SJCRH30 (cell line): ENCODE results near the gene SMS. TPM values are rescaled to one million over a fixed set of nuclear protein-coding genes. Genes with fewer than 3 reads are reported as not detected.
A peak's percentile ranks its signal among the peaks of the same experiment; 100 is the strongest.

Experiments
- DNase-seq, 2 experiments: peaks; one replicate each; pipeline ENCODE4 v3.0.0-alpha.2; 2015 to 2020
- H3K27ac ChIP-seq: fragments of 250-450 bp; sonication (Bioruptor Pico); 2 replicates; pipeline ENCODE4 v1.5.1; 2020; ENCODE audit warnings: mild to moderate bottlenecking, moderate library complexity
- H3K27me3 ChIP-seq: fragments of 250-450 bp; sonication (Bioruptor Pico); 2 replicates; pipeline ENCODE4 v1.5.1; 2020; ENCODE audit warnings: mild to moderate bottlenecking, moderate library complexity
- H3K36me3 ChIP-seq: fragments of 250-450 bp; sonication (Bioruptor Pico); 2 replicates; pipeline ENCODE4 v1.5.1; 2020; ENCODE audit warnings: mild to moderate bottlenecking, moderate library complexity
- H3K4me1 ChIP-seq: fragments of 250-450 bp; sonication (Bioruptor Pico); 2 replicates; pipeline ENCODE4 v1.5.1; 2020; ENCODE audit warnings: mild to moderate bottlenecking, moderate library complexity
- H3K4me3 ChIP-seq: fragments of 250-450 bp; sonication (Bioruptor Pico); 2 replicates; pipeline ENCODE4 v1.5.1; 2020; ENCODE audit warnings: mild to moderate bottlenecking, moderate library complexity
- H3K9me3 ChIP-seq: fragments of 250-450 bp; sonication (Bioruptor Pico); replicated peaks from 2 replicates; pipeline ENCODE4 v1.5.1; 2020; ENCODE audit warnings: mild to moderate bottlenecking, moderate library complexity
- total RNA-seq: library from RNA; depleted of rRNA; stranded (reverse); fragments of >200 nt; shearing (Covaris generic); gene quantifications from 2 replicates; pipeline ENCODE4 v1.2.3, GENCODE V29; 2014

Gene SMS
- total RNA-seq, 1 experiment from 2014 or later, result 196 TPM

DNA sequence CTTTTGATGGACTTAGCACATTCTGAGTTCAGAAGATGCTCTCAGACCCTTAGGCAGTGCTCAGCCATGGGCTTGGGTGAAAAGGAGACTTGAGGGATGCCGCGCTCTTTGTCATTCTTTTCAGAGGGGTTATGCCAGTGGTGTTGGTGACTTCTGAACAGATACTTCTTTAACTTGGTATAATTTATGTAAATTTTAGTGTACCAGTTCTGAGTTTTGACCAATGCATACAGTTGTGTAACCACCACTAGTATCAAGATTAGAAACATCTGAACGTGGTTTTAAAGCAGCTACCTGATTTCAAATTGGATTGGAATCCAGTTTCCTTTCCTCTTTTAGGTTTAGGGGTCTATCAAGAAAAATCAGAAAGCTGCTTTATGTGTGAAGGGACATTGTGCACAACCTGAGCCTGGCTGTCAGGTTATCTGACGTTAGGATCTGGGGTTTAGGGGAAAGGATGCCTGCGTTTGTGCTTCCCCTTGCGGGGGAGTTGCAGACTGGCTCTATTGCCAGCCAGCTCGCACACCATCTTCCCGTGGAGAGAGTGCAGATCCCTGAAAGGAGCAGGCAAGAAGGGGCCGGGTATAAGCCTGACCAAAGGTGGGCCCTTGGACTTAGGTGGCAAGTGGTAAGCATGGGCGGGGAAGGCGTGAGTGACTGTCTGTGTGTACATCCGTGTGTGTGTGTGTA, 19.0 kb downstream of the SMS start:
- Histone ChIP-seq H3K9me3 (no peaks in the 10 kb centered on the region), H3K27ac (peak overlapping the region; percentile 6; the same call in 1 of the 2 replicates), H3K36me3 (peaks cover 11% of the 10 kb centered on the region; the same call in 1 of the 2 replicates), H3K4me3 (no peak overlapping the region), H3K27me3 (no peaks in the 10 kb centered on the region), H3K4me1 (peaks cover 19% of the 10 kb centered on the region)
- no peak for DNase-seq

DNA sequence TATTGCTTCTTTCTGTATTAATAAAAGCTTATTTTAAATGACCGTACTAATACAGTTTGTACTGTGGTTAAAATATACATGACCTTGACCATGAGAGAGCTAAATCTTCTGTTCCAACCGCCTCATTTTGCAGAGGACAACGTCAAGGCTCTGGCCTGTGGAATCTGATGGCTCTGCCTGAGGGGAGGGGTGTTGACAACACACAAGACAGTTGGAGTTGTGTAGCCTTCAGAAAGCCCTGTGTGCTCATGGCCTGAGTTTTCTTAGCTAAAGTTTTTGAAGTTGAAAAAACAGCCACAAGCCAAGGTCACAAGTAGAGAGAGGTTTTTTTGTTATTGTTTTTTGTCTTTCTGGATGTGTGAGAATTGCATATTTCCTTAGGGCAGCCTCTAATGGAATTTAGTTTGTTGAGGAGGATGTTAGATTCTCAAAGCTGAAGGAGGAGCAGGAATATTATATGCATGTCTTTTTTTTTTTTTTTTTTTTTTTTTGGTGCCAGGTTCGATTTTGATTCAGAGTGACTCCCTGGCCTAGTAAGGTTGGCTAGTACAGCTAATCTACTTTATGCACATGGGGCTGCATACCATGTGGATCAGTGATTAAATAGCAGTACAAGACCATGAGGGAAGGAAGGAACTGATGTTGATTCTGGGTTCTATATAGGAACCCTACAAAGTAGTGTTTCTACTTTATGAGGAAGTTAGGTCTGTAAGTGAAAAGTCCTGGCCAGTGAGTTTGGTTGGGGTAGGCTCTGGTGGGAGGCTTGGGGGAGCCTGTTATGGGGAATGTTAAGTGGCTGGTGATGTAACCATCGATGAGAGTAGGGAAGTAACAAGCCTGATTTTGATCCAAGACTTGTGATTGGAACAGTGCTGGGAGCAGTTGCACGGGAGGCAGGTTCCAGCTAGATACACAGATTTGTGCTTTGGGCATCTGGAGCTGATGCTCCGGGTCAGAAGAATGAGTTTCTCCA, 20.3 kb downstream of the SMS start:
- DNase-seq, result no peak
- Histone ChIP-seq H3K4me3 (no peak overlapping the region), H3K27me3 (no peaks in the 10 kb centered on the region), H3K4me1 (peaks cover 19% of the 10 kb centered on the region), H3K9me3 (no peaks in the 10 kb centered on the region), H3K36me3 (peaks cover 9% of the 10 kb centered on the region; the same call in 1 of the 2 replicates), H3K27ac (no peak overlapping the region)

DNA sequence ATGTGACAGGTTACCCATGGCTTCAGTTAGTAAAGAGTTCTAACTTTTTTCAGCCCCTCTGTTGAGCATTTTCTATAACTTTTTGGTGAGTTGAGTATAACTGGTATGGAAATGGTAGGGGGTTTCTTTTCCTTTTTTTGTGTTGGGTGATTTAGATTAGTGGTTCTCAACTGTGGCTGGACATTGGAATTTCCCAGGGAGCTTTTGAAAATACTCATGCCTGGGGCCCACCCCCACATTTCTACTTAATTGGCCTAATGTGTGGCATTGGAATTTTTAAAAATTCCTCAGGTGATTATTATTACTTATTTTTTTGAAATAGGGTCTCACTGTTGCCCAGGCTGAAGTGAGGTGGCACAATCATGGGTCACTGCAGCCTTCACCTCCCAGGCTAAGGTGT, 21.9 kb downstream of the SMS start:
- Histone ChIP-seq H3K4me3 (no peak overlapping the region), H3K36me3 (peaks cover 10% of the 10 kb centered on the region; the same call in 1 of the 2 replicates), H3K9me3 (no peaks in the 10 kb centered on the region), H3K27ac (no peak overlapping the region), H3K4me1 (peaks cover 19% of the 10 kb centered on the region), H3K27me3 (no peaks in the 10 kb centered on the region)
- no peak for DNase-seq

DNA sequence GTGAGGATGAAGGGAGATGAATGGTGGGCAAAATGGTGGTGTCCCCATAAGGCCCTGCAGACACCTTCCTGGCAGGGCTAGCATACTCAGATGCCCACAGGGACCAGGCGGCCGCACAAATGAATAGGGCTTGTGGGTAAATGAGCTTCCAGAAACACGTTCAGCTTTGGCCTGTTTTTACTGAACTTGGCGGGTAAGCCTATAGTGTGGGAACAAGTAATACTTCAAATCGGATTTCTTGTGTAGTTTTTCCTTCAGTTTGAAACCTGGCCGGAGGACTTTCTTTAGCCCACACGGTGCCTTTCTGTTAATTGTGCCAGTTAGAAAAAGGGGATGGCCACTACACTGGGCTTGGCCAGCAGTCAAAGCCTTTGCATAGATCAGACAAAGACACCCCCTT, 22.8 kb downstream of the SMS start:
- Histone ChIP-seq H3K27me3 (no peaks in the 10 kb centered on the region), H3K9me3 (no peaks in the 10 kb centered on the region), H3K27ac (no peak overlapping the region), H3K4me3 (no peak overlapping the region), H3K4me1 (peaks cover 16% of the 10 kb centered on the region), H3K36me3 (peaks cover 3% of the 10 kb centered on the region; the same call in 1 of the 2 replicates)
- no peak for DNase-seq

DNA sequence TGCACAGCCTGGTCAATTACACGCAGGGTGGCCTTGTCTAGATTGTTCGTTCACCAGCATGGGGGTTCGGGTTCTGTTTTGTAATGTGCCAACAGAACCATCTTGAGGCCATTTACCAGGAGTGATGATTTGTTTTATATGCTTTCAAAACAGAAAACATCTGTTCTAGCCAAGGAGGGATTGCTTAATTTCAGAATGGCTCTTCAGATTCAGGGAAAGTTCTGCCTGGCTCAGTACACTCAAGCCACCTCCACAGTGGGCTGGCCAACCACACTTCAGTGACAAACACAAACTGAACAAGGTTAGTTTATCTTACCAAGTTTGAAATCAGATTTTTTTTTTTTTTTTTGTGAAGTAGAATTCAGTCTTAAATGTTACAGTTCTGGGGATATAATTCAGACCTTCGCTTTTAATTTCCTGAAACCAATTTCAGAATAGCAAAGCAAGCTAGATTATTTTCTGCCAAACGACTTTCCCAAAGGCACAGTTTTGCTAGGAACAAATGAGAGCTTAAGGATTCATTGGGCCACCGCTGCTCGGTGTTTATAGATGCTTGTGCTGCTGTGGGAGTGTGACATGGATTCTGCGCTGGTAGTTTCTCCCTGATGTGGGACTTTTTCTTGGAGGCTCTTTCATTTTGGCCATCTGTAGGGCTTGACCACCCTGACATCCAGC, 23.4 kb downstream of the SMS start:
- H3K27ac ChIP-seq, result no peak overlapping the region
- no peak for DNase-seq

DNA sequence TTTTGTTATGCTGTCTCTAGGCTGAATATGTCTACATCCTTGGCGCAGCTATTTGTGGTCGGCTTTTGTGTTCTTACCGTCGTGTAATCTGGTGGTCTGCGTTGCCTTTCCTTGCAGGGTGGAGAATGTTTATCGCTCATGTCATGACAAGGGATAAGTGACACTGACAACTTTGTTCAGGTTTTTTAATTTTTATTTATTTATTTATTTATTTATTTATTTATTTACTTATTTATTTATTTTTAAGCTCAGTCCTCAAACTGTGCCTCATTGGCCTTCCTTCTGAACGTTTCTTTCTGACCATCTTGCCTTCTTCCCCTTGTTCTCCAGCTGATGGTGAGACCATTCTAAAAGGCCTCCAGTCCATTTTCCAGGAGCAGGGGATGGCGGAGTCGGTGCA, 26.4 kb downstream of the SMS start:
- Histone ChIP-seq H3K36me3 (peaks cover 5% of the 10 kb centered on the region; the same call in 1 of the 2 replicates), H3K27ac (no peak overlapping the region), H3K4me1 (no peaks in the 10 kb centered on the region), H3K9me3 (no peaks in the 10 kb centered on the region), H3K4me3 (no peak overlapping the region), H3K27me3 (no peaks in the 10 kb centered on the region)
- DNase-seq, result no peak

More for the DNA sequence above, 23.4 kb downstream of the SMS start:
- Histone ChIP-seq H3K27me3 (no peaks in the 10 kb centered on the region), H3K9me3 (no peaks in the 10 kb centered on the region), H3K36me3 (peaks cover 3% of the 10 kb centered on the region; the same call in 1 of the 2 replicates), H3K4me3 (no peak overlapping the region), H3K4me1 (peaks cover 10% of the 10 kb centered on the region)

DNA sequence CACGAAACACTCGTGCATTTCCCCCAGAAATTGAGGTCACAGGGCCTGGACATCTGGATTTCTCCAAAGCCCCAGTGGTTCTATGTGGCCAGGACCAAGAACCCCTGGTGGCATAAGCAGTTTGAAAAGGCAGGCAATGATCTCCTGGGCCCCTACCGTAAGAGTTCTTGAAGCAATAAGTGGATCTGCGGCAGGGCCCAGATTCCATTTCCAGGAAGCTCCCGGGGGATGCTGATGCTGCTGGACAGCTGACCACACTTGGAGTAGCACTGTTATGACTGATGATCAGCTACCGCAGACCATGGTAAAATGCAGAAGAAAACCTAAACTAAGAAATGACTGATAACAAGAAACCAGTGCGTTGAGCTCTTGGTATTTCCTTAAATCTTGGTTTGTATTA, 27.8 kb downstream of the SMS start:
- H3K36me3 ChIP-seq, result peaks cover 9% of the 10 kb centered on the region
- no peaks in the 10 kb centered on the region for H3K9me3 ChIP-seq
- no peaks in the 10 kb centered on the region for H3K4me1 ChIP-seq
- DNase-seq, result no peak
- no peaks in the 10 kb centered on the region for H3K27me3 ChIP-seq
- no peak overlapping the region for H3K27ac ChIP-seq
- no peak overlapping the region for H3K4me3 ChIP-seq

DNA sequence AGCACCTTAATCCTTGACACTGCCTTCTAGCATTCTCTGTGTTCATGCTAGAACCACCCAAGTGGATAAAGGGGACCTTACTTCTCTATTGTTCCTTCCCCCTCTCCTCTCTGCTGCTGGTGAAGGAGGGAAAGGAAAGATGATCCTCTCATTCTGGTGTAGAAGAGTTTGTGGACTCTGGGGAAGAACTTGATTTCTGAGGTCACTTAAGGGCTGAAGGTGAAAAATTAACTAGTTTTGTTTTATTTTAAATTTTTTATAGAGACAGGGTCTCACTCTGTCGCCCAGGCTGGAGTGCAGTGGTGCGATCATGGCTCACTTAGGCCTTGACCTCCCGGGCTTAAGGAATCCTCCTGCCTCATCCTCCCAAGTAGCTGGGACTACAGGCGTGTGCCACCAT, 29.8 kb downstream of the SMS start:
- peaks cover 11% of the 10 kb centered on the region for H3K36me3 ChIP-seq
- H3K27ac ChIP-seq, result no peak overlapping the region

DNA sequence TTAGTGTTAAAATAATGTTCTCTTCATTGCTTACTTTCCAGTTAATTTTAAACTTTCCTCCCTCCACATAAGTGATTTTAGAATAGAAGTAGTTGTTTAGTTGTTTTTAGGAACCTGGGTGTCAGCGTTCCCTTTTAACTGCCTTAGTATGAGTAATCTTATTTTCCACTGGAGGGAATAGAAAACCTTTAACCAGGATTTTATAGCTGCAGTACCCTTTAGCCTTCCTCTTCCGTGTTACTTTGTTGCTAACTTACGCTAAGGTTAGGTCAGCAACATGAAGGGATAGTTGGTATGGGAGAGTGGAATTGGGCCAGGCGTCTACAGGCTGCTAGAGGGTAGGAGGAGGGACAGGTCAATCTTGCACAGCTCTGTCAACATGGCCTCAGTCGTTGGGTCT, 31.5 kb downstream of the SMS start:
- Histone ChIP-seq H3K27me3 (no peaks in the 10 kb centered on the region), H3K9me3 (no peaks in the 10 kb centered on the region), H3K4me1 (no peaks in the 10 kb centered on the region), H3K36me3 (peaks cover 17% of the 10 kb centered on the region), H3K4me3 (no peak overlapping the region), H3K27ac (no peak overlapping the region)
- DNase-seq, result no peak

More for the DNA sequence above, 29.8 kb downstream of the SMS start:
- no peak for DNase-seq
- Histone ChIP-seq H3K4me3 (no peak overlapping the region), H3K27me3 (no peaks in the 10 kb centered on the region), H3K9me3 (no peaks in the 10 kb centered on the region), H3K4me1 (no peaks in the 10 kb centered on the region)

DNA sequence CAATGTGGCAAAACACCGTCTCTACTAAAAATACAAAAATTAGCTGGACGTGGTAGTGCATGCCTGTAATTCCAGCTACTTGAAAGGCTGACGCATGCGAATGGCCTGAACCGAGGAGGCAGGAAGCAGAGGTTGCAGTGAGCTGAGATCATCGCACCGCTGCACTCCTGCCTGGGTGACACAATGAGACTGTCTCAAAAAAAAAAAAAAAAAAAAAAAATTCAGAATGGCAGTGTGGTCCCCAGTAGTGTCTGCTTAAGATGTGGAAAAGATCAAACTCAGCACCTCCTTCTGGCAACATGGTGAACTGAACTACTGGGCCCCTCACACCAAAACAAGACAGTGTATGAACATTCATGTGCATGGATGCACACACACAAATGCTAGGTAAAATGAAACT, 32.2 kb downstream of the SMS start:
- peaks cover 17% of the 10 kb centered on the region for H3K36me3 ChIP-seq
- no peaks in the 10 kb centered on the region for H3K4me1 ChIP-seq
- H3K4me3 ChIP-seq, result no peak overlapping the region
- peak; percentile 10 to 43 for DNase-seq
- H3K27me3 ChIP-seq, result no peaks in the 10 kb centered on the region
- no peaks in the 10 kb centered on the region for H3K9me3 ChIP-seq
- no peak overlapping the region for H3K27ac ChIP-seq

DNA sequence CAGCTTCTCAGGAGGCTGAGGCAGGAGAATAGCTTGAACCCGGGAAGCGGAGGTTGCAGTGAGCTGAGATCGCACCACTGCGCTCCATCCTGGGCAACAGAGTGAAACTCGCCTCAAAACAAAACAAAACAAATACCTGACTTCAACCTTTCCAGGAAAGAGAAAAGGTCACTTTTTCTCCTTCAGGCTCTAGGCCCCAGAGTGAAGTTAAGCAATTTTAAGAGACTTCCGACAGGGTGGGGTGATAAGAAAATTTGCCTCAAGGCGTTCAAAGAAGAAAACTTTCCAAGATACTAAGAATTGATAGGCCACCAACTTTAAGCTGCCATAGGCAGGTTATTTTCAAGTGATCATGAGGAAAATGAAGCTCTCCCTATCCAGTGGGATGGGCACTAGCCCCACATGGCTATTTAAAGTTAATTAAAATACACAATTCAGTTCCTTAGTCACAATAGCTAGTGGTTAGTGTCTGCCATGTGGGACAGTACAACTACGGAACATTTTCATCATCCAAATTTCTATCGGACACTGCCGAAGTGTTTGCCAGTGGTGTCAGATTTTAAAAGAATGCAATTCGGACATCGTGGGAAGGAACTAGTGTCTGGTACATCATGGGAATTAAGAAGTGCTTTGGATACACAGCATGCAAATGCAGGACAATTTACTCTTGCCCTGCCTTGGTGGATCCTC, 33.0 kb downstream of the SMS start:
- DNase-seq, result no peak
- Histone ChIP-seq H3K27me3 (no peaks in the 10 kb centered on the region), H3K9me3 (no peaks in the 10 kb centered on the region), H3K4me3 (no peak overlapping the region), H3K4me1 (no peaks in the 10 kb centered on the region), H3K36me3 (peaks cover 24% of the 10 kb centered on the region), H3K27ac (no peak overlapping the region)

DNA sequence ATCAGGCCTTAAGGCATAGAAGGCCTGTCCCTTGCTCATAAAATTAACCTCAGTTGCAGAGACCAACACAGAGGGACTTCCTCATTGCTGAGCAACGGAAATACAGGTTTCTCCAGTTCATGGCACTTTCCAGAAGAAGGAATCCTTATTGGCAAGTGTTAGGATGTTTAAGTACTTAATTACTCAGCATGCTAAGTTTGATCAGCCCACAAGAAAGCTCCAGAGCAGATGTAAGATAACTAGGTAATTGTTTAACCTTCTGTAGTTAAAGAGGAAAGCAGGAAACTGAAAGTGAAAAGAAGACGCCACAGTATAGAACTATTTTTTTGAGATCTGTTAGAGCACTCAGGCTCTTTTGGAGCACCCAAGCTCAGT, 33.5 kb downstream of the SMS start:
- no peak for DNase-seq
- no peaks in the 10 kb centered on the region for H3K4me1 ChIP-seq
- no peaks in the 10 kb centered on the region for H3K27me3 ChIP-seq
- H3K9me3 ChIP-seq, result no peaks in the 10 kb centered on the region
- H3K27ac ChIP-seq, result no peak overlapping the region
- H3K36me3 ChIP-seq, result peaks cover 29% of the 10 kb centered on the region
- no peak overlapping the region for H3K4me3 ChIP-seq

DNA sequence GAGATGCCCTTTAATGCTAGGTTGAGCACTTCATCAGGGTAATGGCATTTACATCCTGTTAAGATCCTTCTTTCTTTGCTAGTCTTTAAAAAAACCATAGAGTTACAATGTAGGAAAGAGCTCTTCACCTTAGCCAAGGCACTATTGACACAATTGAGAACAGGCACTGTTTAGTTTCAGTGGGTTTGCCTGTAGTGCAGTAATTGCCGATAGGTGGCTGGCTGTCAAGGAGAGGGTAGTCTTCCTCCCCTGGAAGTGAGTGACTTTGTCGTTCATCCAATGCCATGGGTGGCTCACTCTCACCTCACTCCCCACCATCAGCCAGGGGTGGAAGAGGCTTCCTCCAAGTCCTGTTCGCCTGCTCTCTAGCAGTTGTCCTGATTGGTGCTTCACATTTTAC, 34.7 kb downstream of the SMS start:
- Histone ChIP-seq H3K36me3 (peaks cover 30% of the 10 kb centered on the region), H3K4me3 (no peak overlapping the region), H3K4me1 (no peaks in the 10 kb centered on the region), H3K27me3 (no peaks in the 10 kb centered on the region), H3K9me3 (no peaks in the 10 kb centered on the region), H3K27ac (no peak overlapping the region)
- no peak for DNase-seq

DNA sequence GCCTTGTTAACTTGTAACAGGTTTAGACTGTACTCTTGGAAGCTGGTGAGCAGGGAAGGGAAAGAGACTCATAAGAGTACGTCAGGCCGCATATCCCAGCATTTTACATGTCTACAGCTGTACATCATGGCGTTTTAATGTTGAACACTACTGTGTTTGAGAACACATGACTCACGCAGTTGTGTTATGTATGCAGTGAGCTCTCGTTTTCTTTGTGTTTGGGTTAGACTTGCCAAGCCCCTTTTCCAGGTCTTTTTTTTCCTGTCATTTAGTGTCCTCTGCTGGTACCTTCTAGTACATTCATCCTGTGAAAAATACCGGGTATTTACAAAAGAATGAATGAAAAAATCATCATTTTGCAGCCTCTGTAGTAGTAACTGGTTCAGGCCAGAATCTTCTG, 35.3 kb downstream of the SMS start:
- peaks cover 30% of the 10 kb centered on the region for H3K36me3 ChIP-seq
- no peak overlapping the region for H3K27ac ChIP-seq
- peak; percentile 34 to 71 for DNase-seq
- no peaks in the 10 kb centered on the region for H3K9me3 ChIP-seq
- no peaks in the 10 kb centered on the region for H3K4me1 ChIP-seq
- H3K4me3 ChIP-seq, result peak overlapping the region; percentile 8; the same call in 1 of the 2 replicates
- H3K27me3 ChIP-seq, result no peaks in the 10 kb centered on the region
